ENCODE results near the gene STOML2. TPM values are rescaled to one million over a fixed set of nuclear protein-coding genes. Genes with fewer than 3 reads are reported as not detected.

The STOML2 gene
- total and polyA plus RNA-seq, 2 experiments from 2014 or later: 114 to 210 TPM

DNA sequence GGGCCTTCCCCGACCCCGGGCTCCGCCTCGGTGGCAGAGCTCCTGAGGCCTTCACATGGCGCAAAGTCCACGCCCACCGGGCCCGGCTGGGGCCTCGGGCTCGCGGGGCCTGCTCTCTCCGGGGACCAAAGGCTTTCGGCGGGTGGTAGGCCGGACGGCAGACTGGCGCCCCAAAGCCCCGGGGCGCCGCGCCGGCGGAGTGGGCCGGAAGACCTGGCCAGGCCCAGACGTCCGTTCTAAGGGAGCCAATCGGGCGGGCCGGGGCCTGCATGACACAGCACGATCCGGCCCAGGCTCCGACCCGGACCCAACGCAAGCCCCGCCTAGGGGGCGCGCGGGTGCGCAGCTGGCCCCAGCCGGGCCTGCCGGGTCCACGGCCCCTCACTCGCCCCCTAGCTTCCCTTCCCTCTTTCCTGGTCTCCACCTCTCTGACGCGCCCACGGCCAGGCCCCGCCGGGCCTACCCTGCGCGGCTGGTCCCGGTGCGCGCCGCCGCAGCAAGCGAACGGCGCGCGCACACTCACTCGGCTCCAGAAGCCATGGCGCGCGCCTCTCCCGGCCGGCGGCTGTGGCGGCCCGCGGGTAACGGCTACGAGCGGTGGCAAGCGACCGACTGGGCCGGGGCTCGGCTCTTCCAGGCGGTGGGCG is 31.0 kb downstream of the STOML2 start (continued):
- TF ChIP-seq ZNF462 (CRISPR knock-in tag; IDR thresholded peaks at IDR 0.05): no peak

DNA sequence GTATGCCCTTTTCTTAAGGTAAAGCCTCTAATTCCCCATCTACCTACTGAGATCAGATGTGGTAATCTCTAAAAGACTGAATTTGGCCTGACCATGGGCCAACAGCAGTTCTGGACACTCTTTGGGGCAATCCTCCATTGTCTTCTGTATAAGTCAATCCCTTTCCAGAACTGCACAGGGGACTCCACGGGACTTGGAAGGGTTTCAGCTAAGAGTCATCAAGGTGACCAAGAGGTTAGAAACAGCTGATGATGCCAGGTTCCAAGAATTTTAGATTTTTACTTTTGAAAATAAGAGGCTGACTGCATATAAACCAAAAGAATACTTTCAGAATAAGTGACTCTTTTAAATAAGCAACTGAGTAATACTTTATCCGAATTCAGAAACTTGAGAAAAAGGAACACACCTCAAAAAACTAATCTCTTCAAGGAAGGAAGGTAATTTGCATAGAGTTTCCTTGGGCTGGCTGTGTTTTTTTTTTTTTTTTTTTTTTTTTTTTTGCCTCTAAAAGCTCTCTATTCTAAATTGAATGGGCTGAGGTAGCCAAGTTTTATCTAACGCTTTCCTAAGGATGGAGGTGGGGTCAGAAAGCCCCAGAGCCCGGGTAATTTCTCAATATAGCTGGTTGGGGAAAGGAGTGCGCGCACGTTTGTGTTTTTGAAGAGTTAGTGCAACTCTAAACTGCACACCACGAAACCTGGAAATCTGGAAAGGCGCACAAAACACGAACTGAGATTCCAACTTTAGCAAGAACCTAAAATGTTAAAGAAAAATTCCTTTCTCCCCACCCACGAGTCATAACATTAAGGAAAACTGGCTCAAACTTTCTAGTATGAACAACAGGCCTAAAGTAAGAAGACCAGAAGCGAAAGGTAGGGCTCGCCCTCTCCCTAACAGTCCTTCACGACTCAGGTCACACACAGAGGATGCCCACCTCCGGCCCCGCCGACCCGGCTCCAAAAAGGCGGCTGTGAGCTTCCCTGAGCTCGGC is 31.8 kb downstream of the STOML2 start:
- no peak for DNase-seq (ENCODE audit: low spot score)
- TF ChIP-seq ZNF114 (CRISPR knock-in tag; IDR thresholded peaks at IDR 0.05) (no peak), CREB1 (CRISPR knock-in tag; IDR thresholded peaks at IDR 0.05; ENCODE audit: low read depth) (no peak), ZNF331 (CRISPR knock-in tag; IDR thresholded peaks at IDR 0.05; ENCODE audit: low read depth) (no peak), EZH2phosphoT487 (IDR thresholded peaks at IDR 0.05; ENCODE audit: unreplicated experiment) (no peak), POLR2AphosphoS5 (IDR thresholded peaks at IDR 0.05; ENCODE audit: low read depth) (no peak), EZH2 (IDR thresholded peaks at IDR 0.05; ENCODE audit: low read depth, unreplicated experiment) (no peak), STAT1 (IDR thresholded peaks at IDR 0.05; ENCODE audit: unreplicated experiment) (no peak)
- TF ChIP-seq, protein P1, sequence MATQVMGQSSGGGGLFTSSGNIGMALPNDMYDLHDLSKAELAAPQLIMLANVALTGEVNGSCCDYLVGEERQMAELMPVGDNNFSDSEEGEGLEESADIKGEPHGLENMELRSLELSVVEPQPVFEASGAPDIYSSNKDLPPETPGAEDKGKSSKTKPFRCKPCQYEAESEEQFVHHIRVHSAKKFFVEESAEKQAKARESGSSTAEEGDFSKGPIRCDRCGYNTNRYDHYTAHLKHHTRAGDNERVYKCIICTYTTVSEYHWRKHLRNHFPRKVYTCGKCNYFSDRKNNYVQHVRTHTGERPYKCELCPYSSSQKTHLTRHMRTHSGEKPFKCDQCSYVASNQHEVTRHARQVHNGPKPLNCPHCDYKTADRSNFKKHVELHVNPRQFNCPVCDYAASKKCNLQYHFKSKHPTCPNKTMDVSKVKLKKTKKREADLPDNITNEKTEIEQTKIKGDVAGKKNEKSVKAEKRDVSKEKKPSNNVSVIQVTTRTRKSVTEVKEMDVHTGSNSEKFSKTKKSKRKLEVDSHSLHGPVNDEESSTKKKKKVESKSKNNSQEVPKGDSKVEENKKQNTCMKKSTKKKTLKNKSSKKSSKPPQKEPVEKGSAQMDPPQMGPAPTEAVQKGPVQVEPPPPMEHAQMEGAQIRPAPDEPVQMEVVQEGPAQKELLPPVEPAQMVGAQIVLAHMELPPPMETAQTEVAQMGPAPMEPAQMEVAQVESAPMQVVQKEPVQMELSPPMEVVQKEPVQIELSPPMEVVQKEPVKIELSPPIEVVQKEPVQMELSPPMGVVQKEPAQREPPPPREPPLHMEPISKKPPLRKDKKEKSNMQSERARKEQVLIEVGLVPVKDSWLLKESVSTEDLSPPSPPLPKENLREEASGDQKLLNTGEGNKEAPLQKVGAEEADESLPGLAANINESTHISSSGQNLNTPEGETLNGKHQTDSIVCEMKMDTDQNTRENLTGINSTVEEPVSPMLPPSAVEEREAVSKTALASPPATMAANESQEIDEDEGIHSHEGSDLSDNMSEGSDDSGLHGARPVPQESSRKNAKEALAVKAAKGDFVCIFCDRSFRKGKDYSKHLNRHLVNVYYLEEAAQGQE (IDR thresholded peaks at IDR 0.05; ENCODE audit: unreplicated experiment): no peak
- TF ChIP-seq, protein P2, sequence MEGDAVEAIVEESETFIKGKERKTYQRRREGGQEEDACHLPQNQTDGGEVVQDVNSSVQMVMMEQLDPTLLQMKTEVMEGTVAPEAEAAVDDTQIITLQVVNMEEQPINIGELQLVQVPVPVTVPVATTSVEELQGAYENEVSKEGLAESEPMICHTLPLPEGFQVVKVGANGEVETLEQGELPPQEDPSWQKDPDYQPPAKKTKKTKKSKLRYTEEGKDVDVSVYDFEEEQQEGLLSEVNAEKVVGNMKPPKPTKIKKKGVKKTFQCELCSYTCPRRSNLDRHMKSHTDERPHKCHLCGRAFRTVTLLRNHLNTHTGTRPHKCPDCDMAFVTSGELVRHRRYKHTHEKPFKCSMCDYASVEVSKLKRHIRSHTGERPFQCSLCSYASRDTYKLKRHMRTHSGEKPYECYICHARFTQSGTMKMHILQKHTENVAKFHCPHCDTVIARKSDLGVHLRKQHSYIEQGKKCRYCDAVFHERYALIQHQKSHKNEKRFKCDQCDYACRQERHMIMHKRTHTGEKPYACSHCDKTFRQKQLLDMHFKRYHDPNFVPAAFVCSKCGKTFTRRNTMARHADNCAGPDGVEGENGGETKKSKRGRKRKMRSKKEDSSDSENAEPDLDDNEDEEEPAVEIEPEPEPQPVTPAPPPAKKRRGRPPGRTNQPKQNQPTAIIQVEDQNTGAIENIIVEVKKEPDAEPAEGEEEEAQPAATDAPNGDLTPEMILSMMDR (conservative IDR thresholded peaks at IDR 0.05; ENCODE audit: low read depth in 2 of 2): no peak

More for the DNA sequence above, 31.8 kb downstream of the STOML2 start:
- peaks cover 80% of the 10 kb centered on the region for H3K36me3 Mint-ChIP-seq (ENCODE audit: low read depth)
- peak overlapping the region; percentile 98 for H3K4me3 Mint-ChIP-seq
- Histone ChIP-seq H3K27me3 (ENCODE audit: insufficient read depth) (no peaks in the 10 kb centered on the region), H3K36me3 (ENCODE audit: insufficient read depth) (peaks cover 29% of the 10 kb centered on the region), H3K27ac (ENCODE audit: low read depth) (peak overlapping the region; percentile 85), H3K4me1 (ENCODE audit: insufficient read depth) (peaks cover 15% of the 10 kb centered on the region), H2AFZ (no peak overlapping the region), H3K4me2 (peak overlapping the region; percentile 96), H3F3A (replicated peaks; ENCODE audit: low read depth) (peaks cover 7% of the 10 kb centered on the region), H3K4me3 (peak overlapping the region; percentile 99), H4K20me1 (replicated peaks; ENCODE audit: insufficient read depth) (peaks cover 51% of the 10 kb centered on the region), H3K79me2 (replicated peaks; ENCODE audit: insufficient read depth) (peaks cover 56% of the 10 kb centered on the region), H3K9me2 (ENCODE audit: insufficient read depth) (no peaks in the 10 kb centered on the region)
- peak overlapping the region; percentile 98 for H3K27ac Mint-ChIP-seq
- no peak for ATAC-seq
- H3K4me1 Mint-ChIP-seq: peaks cover 26% of the 10 kb centered on the region
- H3K9me3 Mint-ChIP-seq: 0 out of 3 replicates have a peak, but pooled peaks cover 2% of the 10 kb centered on the region
- peaks cover 11% of the 10 kb centered on the region for H3K27me3 Mint-ChIP-seq (ENCODE audit: insufficient read depth, low read depth, poor library complexity)
